WTC11 (cell line): ENCODE results near the gene BTBD9. TPM values are rescaled to one million over a fixed set of nuclear protein-coding genes. Genes with fewer than 3 reads are reported as not detected.

ENCODE experiments used
- ATAC-seq: fragments of 200-7000 bp; cut with Tn5 transposase; 2 replicates; pipeline ENCODE4 v1.10.0; 2021; ENCODE audit warnings: mild to moderate bottlenecking, moderate library complexity
- CTCF ChIA-PET: fragments of 300-600 bp; sonication (Branson Sonifier 250); formaldehyde crosslinking; loops from one replicate; lab custom pipeline; 2021; ENCODE audit warnings: antibody characterized with exemption; lab: Charles Lee
- POLR2A ChIA-PET: fragments of 350-600 bp; sonication (Branson Sonifier 250); formaldehyde crosslinking; loops from one replicate; lab custom pipeline; 2021; ENCODE audit warnings: antibody characterized with exemption; lab: Charles Lee
- DNase-seq: peaks from one replicate; pipeline ENCODE4 v3.0.0; 2021; ENCODE audit warnings: low spot score
- H3K27ac Mint-ChIP-seq: 2 replicates; pipeline ENCODE4 v1.8.0; 2021; ENCODE audit warnings: mixed read lengths
- H3K27me3 Mint-ChIP-seq: 2 replicates; pipeline ENCODE4 v1.8.0; 2021; ENCODE audit warnings: low read depth, mild to moderate bottlenecking, moderate library complexity, mixed read lengths
- H3K36me3 Mint-ChIP-seq: 2 replicates; pipeline ENCODE4 v1.8.0; 2021; ENCODE audit warnings: mixed read lengths
- H3K4me1 Mint-ChIP-seq: 2 replicates; pipeline ENCODE4 v1.8.0; 2022; ENCODE audit warnings: mixed read lengths
- H3K4me3 Mint-ChIP-seq: 2 replicates; pipeline ENCODE4 v1.8.0; 2021; ENCODE audit warnings: mild to moderate bottlenecking, moderate library complexity, mixed read lengths
- H3K9me3 Mint-ChIP-seq: 2 replicates; pipeline ENCODE4 v1.8.0; 2021; ENCODE audit warnings: mixed read lengths
- ATF1 ChIP-seq: sonication (generic); formaldehyde crosslinking; IDR thresholded peaks from 2 replicates; pipeline ENCODE4 v1.8.1; 2023; ENCODE audit warnings: mild to moderate bottlenecking, moderate library complexity, missing genetic modification reagents
- EMX1 ChIP-seq: fragments of 250-450 bp; sonication (Bioruptor Pico); IDR thresholded peaks from 2 replicates; pipeline ENCODE4 v1.8.0; 2021; ENCODE audit warnings: mild to moderate bottlenecking
- ETV6 ChIP-seq: sonication (generic); formaldehyde crosslinking; IDR thresholded peaks from 2 replicates; pipeline ENCODE4 v1.8.1; 2022; ENCODE audit warnings: mild to moderate bottlenecking, missing genetic modification reagents
- GABPB1 ChIP-seq: sonication (generic); formaldehyde crosslinking; IDR thresholded peaks from 2 replicates; pipeline ENCODE4 v1.8.1; 2023; ENCODE audit warnings: mild to moderate bottlenecking, missing genetic modification reagents
- HMGA2 ChIP-seq: fragments of 250-450 bp; sonication (Bioruptor Pico); IDR thresholded peaks from 2 replicates; pipeline ENCODE4 v1.4.0; 2021; ENCODE audit warnings: mild to moderate bottlenecking, moderate library complexity
- NFATC4 ChIP-seq: fragments of 250-450 bp; sonication (Bioruptor Pico); IDR thresholded peaks from 2 replicates; pipeline ENCODE4 v1.9.0; 2021; ENCODE audit warnings: mild to moderate bottlenecking
- NR2C2 ChIP-seq: sonication (generic); formaldehyde crosslinking; IDR thresholded peaks from 2 replicates; pipeline ENCODE4 v1.8.0; 2022; ENCODE audit warnings: mild to moderate bottlenecking, missing genetic modification reagents
- NR3C1 ChIP-seq: sonication (generic); formaldehyde crosslinking; conservative IDR thresholded peaks from 2 replicates; pipeline ENCODE4 v1.8.1; 2023; ENCODE audit warnings: low read depth, mild to moderate bottlenecking, missing genetic modification reagents
- OVOL2 ChIP-seq: fragments of 250-450 bp; sonication (Bioruptor Pico); IDR thresholded peaks from 2 replicates; pipeline ENCODE4 v1.9.0; 2021; ENCODE audit warnings: mild to moderate bottlenecking, borderline replicate concordance
- RELA ChIP-seq: sonication (generic); formaldehyde crosslinking; IDR thresholded peaks from 2 replicates; pipeline ENCODE4 v1.8.1; 2022; ENCODE audit warnings: missing genetic modification reagents, mild to moderate bottlenecking, borderline replicate concordance
- TEAD1 ChIP-seq: sonication (generic); formaldehyde crosslinking; IDR thresholded peaks from 2 replicates; pipeline ENCODE4 v1.8.0; 2022; ENCODE audit warnings: mild to moderate bottlenecking, missing genetic modification reagents
- ZNF317 ChIP-seq: sonication (generic); formaldehyde crosslinking; IDR thresholded peaks from 2 replicates; pipeline ENCODE4 v1.8.1; 2023; ENCODE audit warnings: low read depth, mild to moderate bottlenecking, moderate library complexity, missing genetic modification reagents, borderline replicate concordance
- ZNF396 ChIP-seq: fragments of 250-450 bp; sonication (Bioruptor Pico); IDR thresholded peaks from 2 replicates; pipeline ENCODE4 v1.8.0; 2021; ENCODE audit warnings: mild to moderate bottlenecking, moderate library complexity, borderline replicate concordance
- ZNF416 ChIP-seq: fragments of 250-450 bp; sonication (Bioruptor Pico); IDR thresholded peaks from 2 replicates; pipeline ENCODE4 v1.9.0; 2021; ENCODE audit warnings: mild to moderate bottlenecking, inconsistent platforms
- ZNF423 ChIP-seq: fragments of 250-450 bp; sonication (Bioruptor Pico); IDR thresholded peaks from 2 replicates; pipeline ENCODE4 v2.1.2; 2022; ENCODE audit warnings: mild to moderate bottlenecking, moderate library complexity
- total RNA-seq: library from RNA; stranded (reverse); gene quantifications from 3 replicates; pipeline ENCODE4 v1.2.3, GENCODE V29; 2021
- TF ChIP-seq, protein P1 (sequence below): sonication (generic); formaldehyde crosslinking; IDR thresholded peaks from 2 replicates; pipeline ENCODE4 v1.8.0; 2023; ENCODE audit warnings: mild to moderate bottlenecking, missing genetic modification reagents
- TF ChIP-seq, protein P2 (sequence below): sonication (generic); formaldehyde crosslinking; IDR thresholded peaks from 2 replicates; pipeline ENCODE4 v1.8.1; 2022; ENCODE audit warnings: mild to moderate bottlenecking, missing genetic modification reagents, moderate library complexity, borderline replicate concordance
- TF ChIP-seq, protein P3 (sequence below): sonication (generic); formaldehyde crosslinking; IDR thresholded peaks from 2 replicates; pipeline ENCODE4 v1.8.0; 2022; ENCODE audit warnings: mild to moderate bottlenecking, missing genetic modification reagents
- TF ChIP-seq, protein P4 (sequence below): fragments of 250-450 bp; sonication (Bioruptor Pico); IDR thresholded peaks from 2 replicates; pipeline ENCODE4 v1.9.0; 2021; ENCODE audit warnings: moderate library complexity, mild to moderate bottlenecking, inconsistent platforms, borderline replicate concordance
- TF ChIP-seq, protein P5 (sequence below): sonication (generic); formaldehyde crosslinking; IDR thresholded peaks from 2 replicates; pipeline ENCODE4 v1.8.1; 2023; ENCODE audit warnings: mild to moderate bottlenecking, moderate library complexity, missing genetic modification reagents

BTBD9 gene
- total RNA-seq, 1 experiment from 2014 or later, result 4.2 TPM

DNA sequence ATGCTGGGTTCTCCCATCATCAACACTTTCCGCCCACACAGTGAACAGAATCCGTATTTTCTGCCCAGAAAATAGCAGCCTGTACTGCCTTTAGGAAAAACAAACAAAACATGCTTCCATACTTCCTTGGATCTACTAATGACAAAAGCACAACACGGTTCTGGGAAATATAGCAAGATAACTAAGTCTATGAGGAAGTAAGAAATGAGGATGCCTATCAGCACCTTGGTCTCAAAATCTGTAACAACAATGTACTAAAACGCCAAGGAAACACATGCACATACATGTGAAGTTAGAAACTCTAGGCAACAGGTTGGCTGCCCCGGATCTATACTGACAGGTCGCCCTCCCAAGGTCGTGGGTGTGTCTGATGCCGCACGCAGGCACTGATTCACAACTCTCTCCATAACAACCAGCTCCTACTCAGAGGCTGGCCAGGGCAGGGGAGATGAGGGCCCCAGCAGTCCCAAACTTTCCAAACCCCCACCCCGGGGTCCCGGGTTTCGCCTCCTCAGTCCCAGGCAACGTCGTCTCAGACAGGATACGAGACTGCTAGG lies 710 bp downstream of the BTBD9 start:
- ChIA-PET CTCF (interaction anchor here (0.6 kb wide), 1 partner anchor 136 kb away, joined by 3 read pairs; no protein-coding TSS in a partner anchor), POLR2A (no interaction called here)
- Mint-ChIP-seq H3K4me1 (peaks cover 11% of the 10 kb centered on the region), H3K36me3 (no peaks in the 10 kb centered on the region), H3K9me3 (no peaks in the 10 kb centered on the region), H3K27ac (peak overlapping the region; percentile 78), H3K4me3 (peak overlapping the region; percentile 84), H3K27me3 (peaks cover 6% of the 10 kb centered on the region; the same call in 1 of the 2 replicates)
- no peak for TF ChIP-seq ZNF423 (CRISPR knock-in tag)
- no peak for DNase-seq
- ATAC-seq, result peak; percentile 40

DNA sequence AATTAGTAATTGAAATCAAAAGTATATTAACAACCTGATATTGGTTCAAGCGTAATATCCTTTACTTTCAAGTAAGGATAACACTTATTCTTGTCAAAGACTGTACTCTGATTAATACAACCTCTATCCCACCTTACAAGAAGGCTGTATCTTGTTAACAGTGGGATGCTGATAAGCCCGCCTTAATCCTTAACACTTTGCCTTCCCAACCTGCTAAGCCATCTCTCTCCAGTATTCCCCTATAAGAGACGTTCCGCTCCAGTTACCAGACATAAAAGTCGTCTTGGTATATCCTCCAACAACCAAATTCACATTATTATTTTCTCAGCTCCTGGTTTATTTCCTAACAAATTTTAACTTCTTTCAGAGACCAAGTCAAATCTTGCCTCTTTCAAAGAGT lies 2.0 kb downstream of the BTBD9 start:
- ATAC-seq (no peak), DNase-seq (no peak)
- ChIA-PET CTCF (no interaction called here), POLR2A (no interaction called here)
- no peaks in the 10 kb centered on the region for H3K36me3 Mint-ChIP-seq
- H3K4me1 Mint-ChIP-seq, result peaks cover 11% of the 10 kb centered on the region
- TF ChIP-seq ZNF396 (CRISPR knock-in tag), result no peak
- no peak for TF ChIP-seq ZNF317 (CRISPR knock-in tag)
- no peak for TF ChIP-seq HMGA2 (CRISPR knock-in tag)
- TF ChIP-seq GABPB1, result no peak
- no peak overlapping the region for H3K4me3 Mint-ChIP-seq
- H3K27me3 Mint-ChIP-seq, result peaks cover 6% of the 10 kb centered on the region; the same call in 1 of the 2 replicates
- H3K9me3 Mint-ChIP-seq, result no peaks in the 10 kb centered on the region
- H3K27ac Mint-ChIP-seq, result no peak overlapping the region

DNA sequence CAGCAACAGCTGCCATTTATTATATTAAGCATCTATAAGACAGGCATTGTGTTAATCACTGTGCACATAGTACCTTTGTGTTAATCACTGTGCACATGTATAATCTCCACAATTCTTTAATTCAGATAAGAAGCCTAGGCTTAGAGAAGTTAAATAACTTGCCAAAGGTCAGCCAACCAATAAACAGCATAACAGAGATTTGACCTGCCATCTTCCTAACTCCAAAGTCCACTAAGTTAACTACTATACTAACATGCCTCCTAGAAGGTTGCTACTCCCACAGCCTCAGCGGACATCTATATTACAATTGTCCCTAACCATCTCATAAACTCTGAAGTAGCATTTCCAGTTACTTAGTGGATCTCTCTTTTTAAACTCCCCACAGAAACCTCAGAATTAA lies 3.7 kb downstream of the BTBD9 start:
- ChIA-PET CTCF (no interaction called here), POLR2A (no interaction called here)
- no peak for ATAC-seq
- no peak for TF ChIP-seq ZNF416
- no peak for TF ChIP-seq TEAD1
- TF ChIP-seq ETV6 (CRISPR knock-in tag), result no peak
- no peak for TF ChIP-seq RELA (CRISPR knock-in tag)
- no peak for TF ChIP-seq OVOL2 (CRISPR knock-in tag)
- TF ChIP-seq, protein P1, sequence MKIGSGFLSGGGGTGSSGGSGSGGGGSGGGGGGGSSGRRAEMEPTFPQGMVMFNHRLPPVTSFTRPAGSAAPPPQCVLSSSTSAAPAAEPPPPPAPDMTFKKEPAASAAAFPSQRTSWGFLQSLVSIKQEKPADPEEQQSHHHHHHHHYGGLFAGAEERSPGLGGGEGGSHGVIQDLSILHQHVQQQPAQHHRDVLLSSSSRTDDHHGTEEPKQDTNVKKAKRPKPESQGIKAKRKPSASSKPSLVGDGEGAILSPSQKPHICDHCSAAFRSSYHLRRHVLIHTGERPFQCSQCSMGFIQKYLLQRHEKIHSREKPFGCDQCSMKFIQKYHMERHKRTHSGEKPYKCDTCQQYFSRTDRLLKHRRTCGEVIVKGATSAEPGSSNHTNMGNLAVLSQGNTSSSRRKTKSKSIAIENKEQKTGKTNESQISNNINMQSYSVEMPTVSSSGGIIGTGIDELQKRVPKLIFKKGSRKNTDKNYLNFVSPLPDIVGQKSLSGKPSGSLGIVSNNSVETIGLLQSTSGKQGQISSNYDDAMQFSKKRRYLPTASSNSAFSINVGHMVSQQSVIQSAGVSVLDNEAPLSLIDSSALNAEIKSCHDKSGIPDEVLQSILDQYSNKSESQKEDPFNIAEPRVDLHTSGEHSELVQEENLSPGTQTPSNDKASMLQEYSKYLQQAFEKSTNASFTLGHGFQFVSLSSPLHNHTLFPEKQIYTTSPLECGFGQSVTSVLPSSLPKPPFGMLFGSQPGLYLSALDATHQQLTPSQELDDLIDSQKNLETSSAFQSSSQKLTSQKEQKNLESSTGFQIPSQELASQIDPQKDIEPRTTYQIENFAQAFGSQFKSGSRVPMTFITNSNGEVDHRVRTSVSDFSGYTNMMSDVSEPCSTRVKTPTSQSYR (CRISPR knock-in tag), result no peak
- no peak for TF ChIP-seq NFATC4 (CRISPR knock-in tag)
- TF ChIP-seq NR2C2 (CRISPR knock-in tag), result no peak
- TF ChIP-seq, protein P2, sequence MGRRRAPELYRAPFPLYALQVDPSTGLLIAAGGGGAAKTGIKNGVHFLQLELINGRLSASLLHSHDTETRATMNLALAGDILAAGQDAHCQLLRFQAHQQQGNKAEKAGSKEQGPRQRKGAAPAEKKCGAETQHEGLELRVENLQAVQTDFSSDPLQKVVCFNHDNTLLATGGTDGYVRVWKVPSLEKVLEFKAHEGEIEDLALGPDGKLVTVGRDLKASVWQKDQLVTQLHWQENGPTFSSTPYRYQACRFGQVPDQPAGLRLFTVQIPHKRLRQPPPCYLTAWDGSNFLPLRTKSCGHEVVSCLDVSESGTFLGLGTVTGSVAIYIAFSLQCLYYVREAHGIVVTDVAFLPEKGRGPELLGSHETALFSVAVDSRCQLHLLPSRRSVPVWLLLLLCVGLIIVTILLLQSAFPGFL, result no peak
- TF ChIP-seq, protein P3, sequence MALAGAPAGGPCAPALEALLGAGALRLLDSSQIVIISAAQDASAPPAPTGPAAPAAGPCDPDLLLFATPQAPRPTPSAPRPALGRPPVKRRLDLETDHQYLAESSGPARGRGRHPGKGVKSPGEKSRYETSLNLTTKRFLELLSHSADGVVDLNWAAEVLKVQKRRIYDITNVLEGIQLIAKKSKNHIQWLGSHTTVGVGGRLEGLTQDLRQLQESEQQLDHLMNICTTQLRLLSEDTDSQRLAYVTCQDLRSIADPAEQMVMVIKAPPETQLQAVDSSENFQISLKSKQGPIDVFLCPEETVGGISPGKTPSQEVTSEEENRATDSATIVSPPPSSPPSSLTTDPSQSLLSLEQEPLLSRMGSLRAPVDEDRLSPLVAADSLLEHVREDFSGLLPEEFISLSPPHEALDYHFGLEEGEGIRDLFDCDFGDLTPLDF (CRISPR knock-in tag), result no peak
- no peak for TF ChIP-seq EMX1
- TF ChIP-seq, protein P4, sequence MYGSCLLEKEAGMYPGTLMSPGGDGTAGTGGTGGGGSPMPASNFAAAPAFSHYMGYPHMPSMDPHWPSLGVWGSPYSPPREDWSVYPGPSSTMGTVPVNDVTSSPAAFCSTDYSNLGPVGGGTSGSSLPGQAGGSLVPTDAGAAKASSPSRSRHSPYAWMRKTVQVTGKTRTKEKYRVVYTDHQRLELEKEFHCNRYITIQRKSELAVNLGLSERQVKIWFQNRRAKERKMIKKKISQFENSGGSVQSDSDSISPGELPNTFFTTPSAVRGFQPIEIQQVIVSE (CRISPR knock-in tag), result no peak
- TF ChIP-seq NR3C1 (CRISPR knock-in tag), result no peak
- TF ChIP-seq, protein P5, sequence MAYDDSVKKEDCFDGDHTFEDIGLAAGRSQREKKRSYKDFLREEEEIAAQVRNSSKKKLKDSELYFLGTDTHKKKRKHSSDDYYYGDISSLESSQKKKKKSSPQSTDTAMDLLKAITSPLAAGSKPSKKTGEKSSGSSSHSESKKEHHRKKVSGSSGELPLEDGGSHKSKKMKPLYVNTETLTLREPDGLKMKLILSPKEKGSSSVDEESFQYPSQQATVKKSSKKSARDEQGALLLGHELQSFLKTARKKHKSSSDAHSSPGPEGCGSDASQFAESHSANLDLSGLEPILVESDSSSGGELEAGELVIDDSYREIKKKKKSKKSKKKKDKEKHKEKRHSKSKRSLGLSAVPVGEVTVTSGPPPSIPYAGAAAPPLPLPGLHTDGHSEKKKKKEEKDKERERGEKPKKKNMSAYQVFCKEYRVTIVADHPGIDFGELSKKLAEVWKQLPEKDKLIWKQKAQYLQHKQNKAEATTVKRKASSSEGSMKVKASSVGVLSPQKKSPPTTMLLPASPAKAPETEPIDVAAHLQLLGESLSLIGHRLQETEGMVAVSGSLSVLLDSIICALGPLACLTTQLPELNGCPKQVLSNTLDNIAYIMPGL (CRISPR knock-in tag), result no peak
- no peak for TF ChIP-seq ATF1 (CRISPR knock-in tag)
- Mint-ChIP-seq H3K27me3 (peaks cover 6% of the 10 kb centered on the region; the same call in 1 of the 2 replicates), H3K4me1 (peaks cover 11% of the 10 kb centered on the region), H3K9me3 (peaks cover 5% of the 10 kb centered on the region), H3K27ac (no peak overlapping the region), H3K4me3 (no peak overlapping the region), H3K36me3 (no peaks in the 10 kb centered on the region)
- DNase-seq, result no peak
